ENCODE results near the gene HOXD8.
A peak's percentile ranks its signal among the peaks of the same experiment; 100 is the strongest.

Gene HOXD8

GRCh38 chr2:176100547-176101140 lies 28.9 kb upstream of the HOXD8 start:
- no peak for TF ChIP-seq CTCF (IDR thresholded peaks at IDR 0.05; ENCODE audit: unreplicated experiment in 3 of 3)
- Mint-ChIP-seq H3K27me3 (ENCODE audit: low read depth) (peaks cover 100% of the 10 kb centered on the region), H3K4me1 (peaks cover 30% of the 10 kb centered on the region), H3K9me3 (no peaks in the 10 kb centered on the region), H3K27ac (no peak overlapping the region), H3K4me3 (peak overlapping the region in 1 of 3 experiments; percentile 51), H3K36me3 (ENCODE audit: low read depth) (no peaks in the 10 kb centered on the region)

GRCh38 chr2:176101216-176101830 lies 28.2 kb upstream of the HOXD8 start:
- Mint-ChIP-seq H3K9me3 (no peaks in the 10 kb centered on the region), H3K4me1 (peaks cover 37% of the 10 kb centered on the region), H3K27me3 (ENCODE audit: low read depth) (peaks cover 100% of the 10 kb centered on the region), H3K36me3 (ENCODE audit: low read depth) (no peaks in the 10 kb centered on the region), H3K4me3 (no peak overlapping the region), H3K27ac (no peak overlapping the region)
- no peak for TF ChIP-seq CTCF (IDR thresholded peaks at IDR 0.05; ENCODE audit: unreplicated experiment in 3 of 3)

- Mint-ChIP-seq H3K9me3 (no peaks in the 10 kb centered on the region), H3K27me3 (ENCODE audit: low read depth) (peaks cover 100% of the 10 kb centered on the region), H3K27ac (no peak overlapping the region), H3K4me3 (no peak overlapping the region), H3K36me3 (ENCODE audit: low read depth) (no peaks in the 10 kb centered on the region), H3K4me1 (peaks cover 36% of the 10 kb centered on the region)
- TF ChIP-seq CTCF (IDR thresholded peaks at IDR 0.05; ENCODE audit: unreplicated experiment in 3 of 3), result no peak
Observed at GRCh38 chr2:176101842-176102241, 27.7 kb upstream of the HOXD8 start.

GRCh38 chr2:176102309-176102866 lies 27.1 kb upstream of the HOXD8 start:
- TF ChIP-seq CTCF (IDR thresholded peaks at IDR 0.05; ENCODE audit: unreplicated experiment in 3 of 3), result no peak
- Mint-ChIP-seq H3K27me3 (ENCODE audit: low read depth) (peaks cover 100% of the 10 kb centered on the region), H3K4me1 (peaks cover 32% of the 10 kb centered on the region), H3K9me3 (no peaks in the 10 kb centered on the region), H3K27ac (no peak overlapping the region), H3K36me3 (ENCODE audit: low read depth) (no peaks in the 10 kb centered on the region), H3K4me3 (no peak overlapping the region)

GRCh38 chr2:176103194-176103593 lies 26.3 kb upstream of the HOXD8 start:
- Mint-ChIP-seq H3K27me3 (ENCODE audit: low read depth) (peaks cover 96% of the 10 kb centered on the region), H3K36me3 (ENCODE audit: low read depth) (no peaks in the 10 kb centered on the region)
- TF ChIP-seq CTCF (IDR thresholded peaks at IDR 0.05; ENCODE audit: unreplicated experiment in 3 of 3), result no peak

More at GRCh38 chr2:176103194-176103593, 26.3 kb upstream of the HOXD8 start:
- peak overlapping the region in 1 of 3 experiments; percentile 61 for H3K4me3 Mint-ChIP-seq
- peak overlapping the region in 1 of 3 experiments; percentile 94 for H3K27ac Mint-ChIP-seq
- peaks cover 25% of the 10 kb centered on the region for H3K4me1 Mint-ChIP-seq
- H3K9me3 Mint-ChIP-seq, result no peaks in the 10 kb centered on the region
